Ovary (tissue), 3 donors: Measurements from ENCODE around the gene GRAMD2A.

Experiments used
- CTCF ChIP-seq, 3 donors: fragments of 450-650 bp in 2 of 3; fragments of 200-600 bp in 1 of 3; IDR thresholded peaks; one replicate each; pipeline versions ENCODE4 v1.5.1 to v1.8.0; 2016 to 2022; ENCODE audit warnings: antibody characterized with exemption in 3 of 3, mild to moderate bottlenecking in 1 of 3
- POLR2A ChIP-seq: fragments of 450-650 bp; IDR thresholded peaks from one replicate; pipeline ENCODE4 v1.6.1; 2017; ENCODE audit warnings: antibody characterized with exemption, mild to moderate bottlenecking, moderate library complexity
- donor health status: DM: no; HTN: no; CAD: no.

DNA sequence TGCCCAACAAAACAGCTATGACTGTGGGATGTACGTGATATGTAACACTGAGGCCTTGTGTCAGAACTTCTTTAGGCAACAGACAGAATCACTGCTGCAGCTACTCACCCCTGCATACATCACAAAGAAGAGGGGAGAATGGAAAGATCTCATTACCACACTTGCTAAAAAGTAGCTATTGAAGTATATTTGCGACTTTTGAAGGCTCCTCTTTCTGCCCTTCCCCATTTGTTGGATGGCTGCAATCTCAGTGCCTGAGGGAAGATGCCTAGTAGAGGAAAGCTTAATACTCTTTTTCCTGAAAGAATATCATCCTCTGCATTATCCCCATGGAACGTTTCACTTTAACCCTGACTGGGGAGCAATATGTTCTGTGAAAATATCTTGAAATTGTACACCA, 57.5 kb downstream of the GRAMD2A start:
- TF ChIP-seq CTCF (IDR thresholded peaks at IDR 0.05): no peak
- TF ChIP-seq POLR2A: no peak
